Cerebellar nuclear complex (tissue), 1 donor: ENCODE data around the gene IER2.
"Not testable (repeated sequence)": the region's sequence is repeated elsewhere in the genome, so short reads cannot be mapped to it uniquely, and the experiment has no call there.

ENCODE experiments used
- DNase-seq, 2 experiments: peaks; one replicate each; lab custom pipeline; 2025; lab: John Stamatoyannopoulos, UW

The IER2 gene

GRCh38 chr19:13163609-13164342, 13.6 kb downstream of the IER2 start:
- DNase-seq: no peak

GRCh38 chr19:13164343-13165161, 14.3 kb downstream of the IER2 start:
- no peak for DNase-seq

GRCh38 chr19:13165162-13165997, 15.2 kb downstream of the IER2 start:
- no peak for DNase-seq

GRCh38 chr19:13166151-13166550, 15.9 kb downstream of the IER2 start:
- not testable (repeated sequence) for DNase-seq

- no peak for DNase-seq
Measured at GRCh38 chr19:13169769-13170168, 19.6 kb downstream of the IER2 start.

GRCh38 chr19:13171146-13171545, 20.9 kb downstream of the IER2 start:
- DNase-seq: no peak

GRCh38 chr19:13172346-13173138, 22.3 kb downstream of the IER2 start:
- DNase-seq: no peak

- DNase-seq: no peak
Measured at GRCh38 chr19:13173139-13173737, 23.0 kb downstream of the IER2 start.

- no peak for DNase-seq
Measured at GRCh38 chr19:13176345-13176744, 26.1 kb downstream of the IER2 start.

GRCh38 chr19:13177584-13177983, 27.4 kb downstream of the IER2 start:
- not testable (repeated sequence) for DNase-seq

- DNase-seq: not testable (repeated sequence)
Measured at GRCh38 chr19:13178291-13178690, 28.1 kb downstream of the IER2 start.

GRCh38 chr19:13181747-13182388, 31.7 kb downstream of the IER2 start:
- no peak for DNase-seq

- not testable (repeated sequence) for DNase-seq
Measured at GRCh38 chr19:13184926-13185325, 34.7 kb downstream of the IER2 start.

- DNase-seq: not testable (repeated sequence)
Measured at GRCh38 chr19:13185763-13186657, 35.8 kb downstream of the IER2 start.

GRCh38 chr19:13186688-13187087, 36.5 kb downstream of the IER2 start:
- not testable (repeated sequence) for DNase-seq

- no peak for DNase-seq
Measured at GRCh38 chr19:13187419-13187818, 37.2 kb downstream of the IER2 start.

GRCh38 chr19:13189600-13189999, 39.4 kb downstream of the IER2 start:
- no peak for DNase-seq

- DNase-seq: no peak
Measured at GRCh38 chr19:13190781-13191540, 40.8 kb downstream of the IER2 start.

- no peak for DNase-seq
Measured at GRCh38 chr19:13195678-13196077, 45.5 kb downstream of the IER2 start.
